HG03432 (cell line): ENCODE data around the gene DIP2B.

Experiments
- ATAC-seq: cut with Tn5 transposase; IDR thresholded peaks from one replicate; pipeline ENCODE4 v1.9.1; 2021; ENCODE audit warnings: mild to moderate bottlenecking, moderate library complexity; ENCODE audit not compliant: unreplicated experiment

The DIP2B gene

DNA sequence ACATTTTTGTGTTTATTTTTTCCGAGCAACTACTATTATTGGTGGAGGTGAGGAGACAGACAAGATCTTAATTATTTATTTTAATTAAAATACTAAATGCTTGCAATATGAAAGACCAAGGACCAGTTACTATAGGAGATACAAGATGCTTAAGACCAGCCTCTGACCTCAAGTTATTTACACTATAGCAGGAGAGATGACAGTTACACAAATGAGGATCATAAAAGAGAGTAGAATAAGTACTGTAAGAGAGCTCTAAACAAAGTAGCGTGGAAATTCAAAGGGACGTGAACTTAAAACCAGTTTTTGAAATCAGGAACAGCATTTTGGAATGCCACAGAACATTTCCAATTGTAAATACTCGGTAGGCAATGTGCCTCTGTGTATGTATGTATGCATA lies 131.1 kb downstream of the DIP2B start:
- ATAC-seq: no peak

DNA sequence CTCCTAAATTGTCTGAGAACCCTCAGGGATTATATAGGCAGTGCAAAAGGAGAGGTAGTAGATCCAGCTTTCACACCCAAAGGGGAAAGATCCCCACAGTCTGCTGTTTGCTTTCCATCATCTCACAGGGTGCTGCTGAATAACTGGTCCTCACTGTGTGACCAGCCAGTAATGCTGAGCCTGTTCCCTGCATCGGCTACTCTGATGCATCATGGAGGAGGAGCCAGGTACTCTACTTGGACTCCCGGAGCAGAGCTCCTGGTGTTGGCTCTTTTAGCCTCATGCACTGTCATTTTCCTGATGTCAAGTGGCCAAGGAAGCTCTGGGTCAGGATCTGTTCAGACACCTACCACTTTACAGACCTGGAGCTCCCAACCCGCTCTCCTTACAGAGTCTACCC lies 131.7 kb downstream of the DIP2B start:
- ATAC-seq: no peak

DNA sequence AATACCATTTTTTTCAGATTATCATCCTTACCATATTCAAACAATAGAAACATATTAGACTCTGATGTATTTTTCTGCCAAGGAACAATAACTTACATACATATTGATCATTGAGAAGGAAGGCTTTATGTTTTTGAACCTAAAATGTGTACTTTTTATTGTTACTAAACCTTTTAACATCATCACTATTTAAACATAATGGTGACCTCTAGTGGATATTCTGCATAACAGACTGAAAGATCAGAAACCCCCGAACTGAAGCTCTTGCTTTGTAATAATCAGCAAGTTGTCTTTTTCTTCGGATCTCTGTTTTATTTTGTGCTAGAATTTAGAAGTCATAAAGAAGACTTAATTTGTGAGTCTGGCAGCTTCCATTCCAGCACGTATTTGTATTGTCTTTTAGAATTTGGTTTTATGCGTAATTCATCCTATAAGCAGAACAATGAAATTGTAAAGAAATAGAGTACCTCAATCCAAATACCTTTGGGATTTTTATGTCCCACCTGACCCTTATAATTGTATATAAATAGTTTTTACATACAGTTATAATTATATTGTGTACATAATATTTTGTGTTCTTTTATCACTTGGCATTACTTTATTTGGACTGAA lies 133.2 kb downstream of the DIP2B start:
- ATAC-seq: no peak

DNA sequence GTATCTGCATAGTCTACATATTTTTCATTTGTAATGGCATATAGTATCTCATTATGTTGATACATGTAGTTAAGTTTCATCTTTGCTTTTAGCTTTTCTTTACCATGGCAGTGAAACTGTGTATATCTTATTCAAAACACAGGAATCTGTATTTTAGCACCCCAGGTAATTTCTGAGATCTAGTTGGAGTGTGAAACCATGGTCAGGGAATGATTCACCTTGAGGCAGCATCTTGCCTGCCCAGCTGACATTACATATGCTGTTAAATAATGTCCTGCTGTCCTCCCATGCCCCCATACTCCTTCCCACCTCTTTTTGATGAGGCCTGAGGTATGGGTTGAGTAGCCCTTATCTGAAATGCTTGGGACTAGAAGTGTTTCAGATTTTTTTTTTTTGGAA lies 133.7 kb downstream of the DIP2B start:
- ATAC-seq: no peak

DNA sequence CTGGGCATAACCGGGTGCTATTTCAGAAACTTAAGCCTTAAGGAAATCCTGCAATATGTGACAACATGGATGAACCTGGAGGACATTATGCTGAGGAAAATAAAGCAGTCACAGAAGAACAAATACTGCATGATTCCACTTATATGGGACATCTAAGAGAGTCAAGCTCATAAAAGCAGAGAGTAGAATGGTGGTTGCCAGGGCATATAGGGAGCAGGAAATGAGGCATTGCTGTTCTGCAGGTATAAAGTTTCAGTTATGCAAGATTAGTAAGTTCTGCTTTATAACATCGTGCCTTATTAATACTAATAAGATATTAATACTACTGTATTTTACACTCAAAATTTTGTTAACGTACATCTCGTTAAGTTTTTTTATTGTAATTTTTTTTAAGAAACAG lies 134.9 kb downstream of the DIP2B start:
- ATAC-seq: no peak

DNA sequence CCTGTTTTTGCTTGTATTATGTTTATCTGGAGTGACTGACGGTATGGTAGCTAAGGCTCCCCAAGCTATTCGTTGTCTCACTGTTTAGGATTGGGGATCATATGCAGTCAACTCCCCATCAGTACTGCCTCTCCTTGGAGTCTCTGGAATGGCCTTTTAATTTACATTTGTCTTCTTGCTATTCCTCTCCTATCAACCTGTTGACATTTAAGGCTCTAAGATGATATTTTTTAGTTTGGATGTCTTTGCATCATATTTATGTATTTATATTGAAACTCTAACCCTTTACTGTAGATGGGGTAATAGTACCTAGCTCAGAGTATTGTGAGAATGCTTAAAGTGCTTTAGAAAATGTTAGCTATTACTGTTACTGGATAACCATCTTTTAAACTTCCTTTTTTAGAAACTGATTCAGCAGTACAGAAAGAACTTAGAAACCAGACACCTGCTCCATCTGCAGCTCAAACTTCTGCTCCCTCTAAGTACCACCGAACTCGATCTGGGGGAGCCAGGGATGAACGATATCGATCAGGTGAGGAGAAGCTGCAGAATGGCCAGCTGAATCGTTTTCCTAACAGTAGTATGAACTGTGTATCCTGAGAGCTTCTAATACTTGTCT lies 135.6 kb downstream of the DIP2B start:
- ATAC-seq: no peak

DNA sequence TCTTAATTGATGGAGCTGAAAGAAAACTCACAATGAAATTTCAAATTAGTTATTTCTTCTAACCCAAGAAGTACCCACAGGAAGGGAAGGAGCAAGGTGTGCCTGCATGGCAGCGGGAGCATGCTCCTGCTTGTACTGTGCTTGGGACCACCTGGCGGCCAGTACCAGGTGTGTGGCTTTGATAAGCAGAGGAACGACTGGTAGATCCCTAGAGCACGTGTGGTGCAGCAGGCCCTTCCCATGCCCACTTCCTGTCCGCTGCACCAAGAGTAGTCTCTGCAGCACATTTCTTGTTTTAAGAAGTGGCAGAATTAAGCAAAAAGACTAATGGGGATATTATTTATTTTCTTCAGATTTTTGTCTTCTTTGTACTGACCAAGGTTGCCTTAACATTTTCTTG lies 136.8 kb downstream of the DIP2B start:
- no peak for ATAC-seq

DNA sequence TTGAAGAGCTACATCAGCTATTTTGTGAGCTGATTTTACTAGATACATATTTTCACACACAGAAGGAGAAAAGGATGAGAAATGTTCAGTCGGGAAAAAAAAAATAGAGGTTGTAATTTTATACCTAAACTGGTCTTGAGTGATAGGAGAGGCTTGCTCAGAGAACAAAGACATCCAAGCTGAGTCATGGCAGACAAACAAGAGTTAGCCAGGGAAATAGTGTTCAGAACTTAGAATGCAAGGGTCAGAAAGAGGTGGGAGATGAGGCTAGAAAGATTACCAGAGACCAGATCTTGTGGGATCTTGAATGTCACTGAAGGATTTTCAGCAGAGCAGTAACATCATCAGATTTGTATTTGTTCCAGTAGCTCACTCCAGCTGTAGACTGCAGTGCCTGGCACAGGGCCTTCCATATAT lies 137.3 kb downstream of the DIP2B start:
- ATAC-seq: no peak

DNA sequence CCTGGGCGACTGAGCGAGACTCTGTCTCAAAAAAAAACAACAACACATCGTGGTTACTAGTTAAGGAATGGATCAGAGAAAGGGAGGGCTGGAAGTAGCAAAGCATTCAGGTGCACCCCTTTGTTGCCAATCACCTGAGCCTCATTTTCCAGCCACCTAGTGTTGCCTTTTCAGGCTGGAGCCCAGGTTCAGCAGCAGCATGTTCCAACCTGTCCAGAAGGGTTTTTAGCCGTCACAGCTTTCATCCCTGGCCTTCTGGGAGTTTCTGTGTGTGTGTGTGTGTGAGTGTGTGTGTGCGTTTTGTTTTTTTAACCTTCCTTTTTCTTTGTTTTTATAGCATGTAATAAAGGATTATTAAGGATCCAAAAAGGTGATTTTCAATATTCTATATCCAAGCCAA lies 138.0 kb downstream of the DIP2B start:
- ATAC-seq: no peak

DNA sequence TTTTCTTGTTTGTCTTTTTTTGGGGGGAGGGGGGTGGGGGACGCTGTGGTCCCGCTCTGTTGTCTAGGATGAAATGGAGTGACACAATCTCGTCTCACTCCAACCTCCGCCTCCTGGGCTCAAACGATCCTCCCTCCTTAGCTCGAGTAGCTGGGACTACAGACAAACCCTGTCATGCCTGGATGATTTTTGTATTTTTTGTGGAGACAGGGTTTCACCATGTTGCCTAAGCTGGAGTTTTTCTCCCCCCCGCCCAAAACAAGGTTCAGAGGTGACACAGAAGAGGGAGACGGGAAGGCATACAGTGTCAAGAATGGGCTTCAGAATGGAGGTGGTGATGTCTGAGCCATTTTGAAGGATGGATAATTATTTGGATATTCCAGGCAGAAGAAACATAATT lies 142.2 kb downstream of the DIP2B start:
- ATAC-seq: no peak

DNA sequence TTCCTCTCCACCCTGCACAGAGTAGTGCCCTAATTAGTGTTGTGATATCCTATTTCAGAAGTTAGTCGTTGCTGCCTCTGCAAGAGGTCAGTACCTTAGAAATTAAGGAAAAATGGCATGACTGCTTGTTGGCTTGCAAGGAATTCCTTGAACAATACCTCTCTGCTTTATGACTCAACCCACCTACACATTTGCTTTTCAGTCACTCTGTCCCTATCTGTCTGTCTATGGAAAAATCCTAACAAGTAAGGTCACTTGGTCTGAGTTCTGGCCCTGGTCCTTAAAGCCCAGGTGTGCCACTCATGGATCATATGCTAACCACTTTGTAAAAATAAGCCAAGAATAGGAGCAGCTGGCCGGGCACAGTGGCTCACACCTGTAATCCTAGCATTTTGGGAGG lies 142.7 kb downstream of the DIP2B start:
- ATAC-seq: no peak

DNA sequence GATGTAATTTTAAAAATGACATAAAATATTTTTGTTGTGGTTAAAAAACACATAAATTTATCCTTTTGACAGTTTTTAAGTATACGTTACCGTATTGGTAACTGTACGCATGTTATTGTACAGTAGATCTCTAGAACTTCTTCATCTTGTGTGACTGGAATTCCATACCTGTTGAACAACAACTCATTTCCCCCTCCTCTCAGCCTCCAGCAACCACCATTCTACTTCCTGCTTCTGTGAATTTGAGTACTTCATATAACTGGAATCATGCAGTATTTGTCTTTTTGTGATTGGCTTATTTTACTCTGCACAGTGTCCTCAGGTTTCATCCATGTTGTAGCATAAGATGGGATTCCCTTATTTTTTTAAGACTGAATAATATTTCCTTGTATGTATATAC lies 145.5 kb downstream of the DIP2B start:
- ATAC-seq: no peak

DNA sequence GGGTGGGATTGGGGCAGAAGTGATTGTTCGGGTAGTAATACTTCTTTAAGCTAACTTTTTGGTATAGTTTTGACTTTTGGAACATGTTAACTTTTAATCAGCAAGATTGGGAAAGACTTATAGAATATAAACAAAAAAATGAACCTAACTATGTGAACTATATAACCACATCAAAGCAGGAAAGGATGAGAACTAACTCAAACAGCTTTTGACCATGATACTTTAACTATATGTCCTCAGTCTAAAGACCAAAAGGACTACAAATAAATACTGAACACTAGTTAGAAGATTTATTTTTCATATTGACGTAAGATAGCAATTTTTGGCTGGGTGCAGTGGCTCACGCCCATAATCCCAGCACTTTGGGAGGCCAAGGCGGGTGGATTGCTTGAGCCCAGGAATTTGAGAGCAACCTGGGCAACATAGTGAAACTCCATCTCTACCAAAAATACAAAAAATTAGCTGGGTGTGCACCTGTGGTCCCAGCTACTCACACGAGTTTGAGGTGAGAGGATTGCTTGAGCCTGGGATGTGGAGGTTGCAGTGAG lies 150.7 kb downstream of the DIP2B start:
- ATAC-seq: no peak

DNA sequence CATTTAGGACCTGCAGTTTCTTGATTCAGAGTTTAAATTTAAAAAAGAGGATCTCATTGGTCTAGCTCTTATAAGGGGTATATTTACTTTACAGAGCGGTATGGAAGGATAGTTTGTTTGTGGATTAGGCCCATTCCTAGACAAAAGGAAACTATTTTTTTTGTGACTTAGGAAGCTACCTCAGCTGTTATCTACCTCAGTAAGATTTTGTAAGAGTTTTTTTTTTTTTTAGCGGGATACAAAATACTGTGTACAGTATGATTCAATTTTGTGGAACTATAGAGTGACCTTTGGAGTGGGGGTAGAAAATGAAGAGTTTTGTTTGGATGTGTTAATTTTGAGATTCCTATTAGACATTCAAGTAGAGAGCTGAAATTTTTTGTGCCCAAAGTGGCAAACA lies 154.5 kb downstream of the DIP2B start:
- ATAC-seq: no peak

DNA sequence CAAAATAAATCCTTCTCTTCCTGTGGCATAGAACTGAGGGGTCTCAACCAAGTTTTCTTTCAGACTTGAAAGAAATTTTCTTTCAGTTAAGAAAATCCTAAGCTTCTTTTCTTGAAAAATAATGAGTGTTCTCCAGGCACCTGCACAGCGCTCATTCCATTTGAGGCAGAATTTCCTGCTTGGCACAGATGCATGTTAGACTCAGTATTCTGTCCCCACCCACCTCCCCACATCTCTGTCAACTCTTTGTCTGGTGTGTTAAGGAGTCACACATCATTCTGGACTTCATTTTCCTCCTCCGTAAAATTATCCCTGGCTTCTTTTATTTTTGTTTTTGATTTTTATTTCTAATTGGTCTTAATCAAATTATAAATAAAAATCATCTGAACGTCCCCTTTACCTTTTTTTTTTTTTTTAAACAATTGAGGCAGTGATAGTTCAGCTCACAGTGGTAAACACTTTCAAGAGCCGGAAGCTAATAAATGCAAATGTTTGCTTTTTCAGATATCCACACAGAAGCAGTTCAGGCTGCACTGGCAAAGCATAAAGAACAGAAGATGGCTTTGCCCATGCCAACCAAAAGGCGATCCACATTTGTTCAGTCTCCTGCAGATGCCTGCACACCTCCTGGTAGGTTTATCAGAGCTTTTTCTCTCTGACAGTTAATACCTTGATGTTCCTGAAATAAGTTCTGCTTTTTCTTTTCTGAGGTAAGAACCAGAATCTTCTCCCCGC lies 155.1 kb downstream of the DIP2B start:
- no peak for ATAC-seq

DNA sequence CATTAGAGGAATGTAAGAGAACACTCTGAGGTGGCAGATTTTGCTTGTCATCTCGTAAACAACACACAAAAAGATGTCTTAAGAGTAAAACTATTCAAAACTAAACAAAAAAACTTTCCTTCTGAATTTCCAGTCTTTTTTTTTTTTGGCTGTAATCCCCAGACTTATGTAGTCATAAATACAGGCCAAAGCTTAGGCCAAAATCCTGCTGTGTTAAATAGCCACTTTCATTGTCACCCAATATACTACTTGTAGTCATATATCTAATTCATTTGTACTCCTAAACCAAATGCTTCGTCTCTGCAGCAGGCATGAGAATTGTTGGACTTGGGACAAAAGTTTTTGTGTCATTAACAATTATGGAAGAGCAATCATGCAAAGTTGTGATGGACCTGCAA lies 155.6 kb downstream of the DIP2B start:
- ATAC-seq: no peak

DNA sequence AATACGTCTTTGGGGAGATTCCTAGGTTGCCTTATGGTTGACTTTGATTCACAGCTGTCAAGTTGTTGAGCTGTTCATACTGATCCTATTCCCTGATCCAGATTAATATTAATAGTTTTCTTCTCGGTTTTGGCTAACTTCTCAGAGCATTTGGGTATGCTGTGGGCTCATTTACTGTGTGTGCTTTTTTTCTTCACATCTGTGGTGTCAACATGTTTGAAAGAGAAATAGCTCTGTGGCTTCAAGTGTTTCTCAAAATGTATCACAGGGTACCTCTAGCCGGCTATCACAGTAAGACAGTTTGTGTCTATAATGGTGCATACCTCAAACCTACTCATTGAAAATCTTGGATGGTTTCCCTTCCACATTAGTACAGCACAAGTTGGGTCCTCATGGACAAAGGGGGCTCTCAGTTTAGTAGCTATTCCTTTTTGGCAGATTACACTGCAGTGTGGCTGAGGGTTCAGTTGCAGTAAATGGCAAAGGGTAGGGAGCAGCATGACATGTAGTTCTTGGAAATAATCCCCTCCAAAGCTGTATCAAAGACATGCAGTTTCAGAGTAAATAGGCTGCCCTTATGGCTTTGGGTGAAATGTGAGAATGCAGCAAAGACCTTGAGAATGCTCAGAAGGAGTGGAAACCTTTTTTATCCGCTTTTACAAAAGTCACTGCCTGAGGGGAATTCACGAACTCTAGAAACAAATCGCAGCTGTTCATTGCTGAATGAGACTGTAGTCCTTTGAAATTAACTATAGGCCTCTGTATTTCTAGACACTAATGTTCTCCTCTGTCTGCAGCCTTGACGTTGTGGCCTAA lies 156.7 kb downstream of the DIP2B start:
- peak; percentile 52 for ATAC-seq

DNA sequence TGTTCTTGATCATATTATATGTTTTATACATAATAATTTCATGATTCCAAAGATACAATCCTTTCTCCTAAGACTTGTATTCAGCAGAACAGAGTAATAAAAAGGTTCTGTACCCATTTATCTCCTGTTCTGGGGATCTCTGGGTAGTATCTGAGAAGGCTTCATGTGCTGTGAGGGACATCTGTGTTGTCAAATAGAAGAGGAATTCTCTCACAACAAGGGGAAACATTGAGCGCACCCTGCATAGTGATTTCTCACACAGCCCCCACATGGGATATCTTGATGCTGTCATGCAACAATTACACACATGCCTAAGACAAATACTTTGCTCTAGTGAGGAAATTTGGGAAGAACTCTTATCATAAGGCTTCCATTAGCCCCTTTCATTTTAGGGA lies 157.3 kb downstream of the DIP2B start:
- ATAC-seq: no peak

DNA sequence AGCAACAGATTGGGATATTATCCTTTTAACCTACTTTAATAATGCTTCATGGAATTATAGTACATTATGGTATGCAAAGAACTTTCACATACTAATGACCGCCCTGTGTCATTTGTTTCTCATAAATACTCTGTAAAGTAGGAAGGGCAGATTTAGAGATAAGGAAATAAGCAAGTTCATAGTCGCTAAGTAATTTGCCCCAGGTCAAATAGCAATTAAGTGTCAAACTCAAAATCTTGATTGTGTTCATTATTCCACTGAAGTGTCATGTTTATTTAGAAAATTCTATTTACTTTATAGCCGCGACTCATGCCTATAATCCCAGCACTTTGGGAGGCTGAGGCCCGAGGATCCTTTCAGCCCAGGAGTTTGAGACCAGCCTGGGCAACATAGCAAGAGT lies 160.4 kb downstream of the DIP2B start:
- ATAC-seq: no peak

DNA sequence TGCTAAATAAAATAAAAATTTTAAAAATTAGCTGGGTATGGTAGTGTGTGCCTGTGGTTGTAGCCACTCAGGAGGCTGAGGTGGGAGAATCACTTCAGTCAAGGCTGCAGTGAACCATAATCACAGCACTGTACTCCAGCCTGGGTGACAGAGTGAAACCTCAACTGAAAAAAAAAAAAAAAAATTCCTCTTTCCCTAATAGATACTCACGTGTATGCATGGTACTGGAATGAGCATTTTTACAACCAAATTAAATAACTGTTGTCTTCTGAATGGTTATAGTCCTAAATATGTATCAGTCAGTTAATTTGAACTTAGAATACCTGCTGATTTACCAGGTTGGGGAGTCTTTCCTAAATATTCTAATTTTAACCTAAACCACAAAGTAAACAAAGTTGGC lies 160.8 kb downstream of the DIP2B start:
- no peak for ATAC-seq

DNA sequence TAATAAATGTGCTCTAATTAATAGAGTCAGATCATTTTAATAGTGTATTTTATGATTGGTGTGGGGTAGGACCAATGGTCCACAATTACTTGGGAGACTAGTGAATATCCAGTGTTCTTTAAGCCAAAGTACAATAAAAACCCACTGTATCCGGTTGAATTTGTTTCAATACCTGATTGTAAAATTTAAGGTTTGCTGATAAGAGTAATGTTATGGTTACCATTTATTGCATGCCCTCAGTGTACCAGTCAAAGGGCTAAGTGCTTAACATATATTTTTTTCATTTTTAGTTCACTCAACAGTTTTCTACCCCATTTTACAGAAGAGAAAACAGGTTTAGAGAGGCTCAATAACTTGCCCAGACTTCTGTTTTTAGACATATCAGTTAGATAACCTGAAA lies 161.2 kb downstream of the DIP2B start:
- ATAC-seq: no peak
